GM18499 (cell line): Measurements from ENCODE around the gene RAB6D.
"Not testable (repeated sequence)": the region's sequence is repeated elsewhere in the genome, so short reads cannot be mapped to it uniquely, and the experiment has no call there.

Experiments used
- ATAC-seq: cut with Tn5 transposase; IDR thresholded peaks from one replicate; pipeline ENCODE4 v1.9.1; 2021; ENCODE audit warnings: moderate number of reproducible peaks; ENCODE audit not compliant: insufficient read depth, unreplicated experiment

The RAB6D gene

GRCh38 chr2:131363703-131364186, at the start of gene RAB6D:
Gene RAB6D, minus strand, starts transcription at chr2:131364168. Its CDS starts 448 bp downstream, at chr2:131363720.
- ATAC-seq = not testable (repeated sequence)

GRCh38 chr2:131413148-131413747, 49.3 kb upstream of the RAB6D start:
- no peak for ATAC-seq

GRCh38 chr2:131410173-131410572, 46.2 kb upstream of the RAB6D start:
- no peak for ATAC-seq

- ATAC-seq = no peak
These were observed 44.8 kb upstream of the RAB6D start for GRCh38 chr2:131408778-131409177.

- ATAC-seq = no peak
These were observed 44.2 kb upstream of the RAB6D start for GRCh38 chr2:131408207-131408606.

GRCh38 chr2:131404753-131405152, 40.8 kb upstream of the RAB6D start:
- ATAC-seq = no peak

GRCh38 chr2:131402320-131403039, 38.5 kb upstream of the RAB6D start:
- ATAC-seq = no peak

GRCh38 chr2:131400849-131401248, 36.9 kb upstream of the RAB6D start:
- no peak for ATAC-seq

GRCh38 chr2:131400441-131400840, 36.5 kb upstream of the RAB6D start:
- not testable (repeated sequence) for ATAC-seq

GRCh38 chr2:131396209-131396608, 32.2 kb upstream of the RAB6D start:
- not testable (repeated sequence) for ATAC-seq

GRCh38 chr2:131395024-131395645, 31.2 kb upstream of the RAB6D start:
- not testable (repeated sequence) for ATAC-seq

- ATAC-seq = no peak
These were observed 30.4 kb upstream of the RAB6D start for GRCh38 chr2:131394147-131394931.

- ATAC-seq = not testable (repeated sequence)
These were observed 28.0 kb upstream of the RAB6D start for GRCh38 chr2:131391953-131392352.

GRCh38 chr2:131391471-131391870, 27.5 kb upstream of the RAB6D start:
- not testable (repeated sequence) for ATAC-seq

- not testable (repeated sequence) for ATAC-seq
These were observed 26.6 kb upstream of the RAB6D start for GRCh38 chr2:131390495-131391130.

- no peak for ATAC-seq
These were observed 25.7 kb upstream of the RAB6D start for GRCh38 chr2:131389657-131390056.

GRCh38 chr2:131388834-131389233, 24.9 kb upstream of the RAB6D start:
- ATAC-seq = not testable (repeated sequence)

- ATAC-seq = not testable (repeated sequence)
These were observed 9.1 kb upstream of the RAB6D start for GRCh38 chr2:131373111-131373510.

- no peak for ATAC-seq
These were observed 6.0 kb upstream of the RAB6D start for GRCh38 chr2:131369954-131370353.

- not testable (repeated sequence) for ATAC-seq
These were observed 4.6 kb upstream of the RAB6D start for GRCh38 chr2:131368493-131369066.
